22Rv1 (cell line): ENCODE data around the gene CPEB1.

Experiments used
- CTCF ChIP-seq: fragments of 450-650 bp; IDR thresholded peaks from 2 replicates; pipeline ENCODE4 v1.5.1; 2017; ENCODE audit warnings: mild to moderate bottlenecking
- ZFX ChIP-seq: fragments of 450-650 bp; IDR thresholded peaks from 2 replicates; pipeline ENCODE4 v1.6.1; 2017; ENCODE audit warnings: antibody characterized with exemption, borderline replicate concordance

GRCh38 chr15:82580713-82581112 is 66.5 kb downstream of the CPEB1 start:
- TF ChIP-seq CTCF, result no peak
- TF ChIP-seq ZFX, result no peak
